Loucy (cell line): ENCODE measurements around the gene SLC44A1.

Experiments
- EZH2phosphoT487 ChIP-seq: fragments of 200-600 bp; IDR thresholded peaks from 2 replicates; pipeline ENCODE4 v1.6.1; 2018; ENCODE audit warnings: antibody characterized with exemption, mild to moderate bottlenecking, moderate library complexity, borderline replicate concordance
- TF ChIP-seq, protein P1 (sequence below): fragments of 200-600 bp; sonication (generic); conservative IDR thresholded peaks from 2 replicates; pipeline ENCODE4 v1.5.1; 2014; ENCODE audit warnings: mild to moderate bottlenecking, antibody characterized with exemption, low read length

GRCh38 chr9:105281272-105281671 lies 36.8 kb downstream of the SLC44A1 start:
- TF ChIP-seq, protein P1, sequence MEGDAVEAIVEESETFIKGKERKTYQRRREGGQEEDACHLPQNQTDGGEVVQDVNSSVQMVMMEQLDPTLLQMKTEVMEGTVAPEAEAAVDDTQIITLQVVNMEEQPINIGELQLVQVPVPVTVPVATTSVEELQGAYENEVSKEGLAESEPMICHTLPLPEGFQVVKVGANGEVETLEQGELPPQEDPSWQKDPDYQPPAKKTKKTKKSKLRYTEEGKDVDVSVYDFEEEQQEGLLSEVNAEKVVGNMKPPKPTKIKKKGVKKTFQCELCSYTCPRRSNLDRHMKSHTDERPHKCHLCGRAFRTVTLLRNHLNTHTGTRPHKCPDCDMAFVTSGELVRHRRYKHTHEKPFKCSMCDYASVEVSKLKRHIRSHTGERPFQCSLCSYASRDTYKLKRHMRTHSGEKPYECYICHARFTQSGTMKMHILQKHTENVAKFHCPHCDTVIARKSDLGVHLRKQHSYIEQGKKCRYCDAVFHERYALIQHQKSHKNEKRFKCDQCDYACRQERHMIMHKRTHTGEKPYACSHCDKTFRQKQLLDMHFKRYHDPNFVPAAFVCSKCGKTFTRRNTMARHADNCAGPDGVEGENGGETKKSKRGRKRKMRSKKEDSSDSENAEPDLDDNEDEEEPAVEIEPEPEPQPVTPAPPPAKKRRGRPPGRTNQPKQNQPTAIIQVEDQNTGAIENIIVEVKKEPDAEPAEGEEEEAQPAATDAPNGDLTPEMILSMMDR = no peak
- TF ChIP-seq EZH2phosphoT487 = no peak
